T47D (cell line): ENCODE results near the gene PPP4C.
"Not testable (repeated sequence)": the region's sequence is repeated elsewhere in the genome, so short reads cannot be mapped to it uniquely, and the experiment has no call there.

Experiments
- DNase-seq, 2 experiments: peaks; one replicate each; pipeline versions ENCODE4 v3.0.0 to v3.0.0-alpha.2; 2011 to 2012; ENCODE audit warnings: low read depth in 1 of 2, low spot score in 1 of 2
- JUND ChIP-seq: IDR thresholded peaks from 2 replicates; pipeline ENCODE4 v1.6.1; 2012; ENCODE audit warnings: low read depth
- in situ Hi-C: cut with HindIII; loops from 2 replicates; pipeline ENCODE4 v1.10.0; 2016; ENCODE audit warnings: low sequenced_read_pairs, low pct_unique_long_range_greater_than_20kb

PPP4C gene

DNA sequence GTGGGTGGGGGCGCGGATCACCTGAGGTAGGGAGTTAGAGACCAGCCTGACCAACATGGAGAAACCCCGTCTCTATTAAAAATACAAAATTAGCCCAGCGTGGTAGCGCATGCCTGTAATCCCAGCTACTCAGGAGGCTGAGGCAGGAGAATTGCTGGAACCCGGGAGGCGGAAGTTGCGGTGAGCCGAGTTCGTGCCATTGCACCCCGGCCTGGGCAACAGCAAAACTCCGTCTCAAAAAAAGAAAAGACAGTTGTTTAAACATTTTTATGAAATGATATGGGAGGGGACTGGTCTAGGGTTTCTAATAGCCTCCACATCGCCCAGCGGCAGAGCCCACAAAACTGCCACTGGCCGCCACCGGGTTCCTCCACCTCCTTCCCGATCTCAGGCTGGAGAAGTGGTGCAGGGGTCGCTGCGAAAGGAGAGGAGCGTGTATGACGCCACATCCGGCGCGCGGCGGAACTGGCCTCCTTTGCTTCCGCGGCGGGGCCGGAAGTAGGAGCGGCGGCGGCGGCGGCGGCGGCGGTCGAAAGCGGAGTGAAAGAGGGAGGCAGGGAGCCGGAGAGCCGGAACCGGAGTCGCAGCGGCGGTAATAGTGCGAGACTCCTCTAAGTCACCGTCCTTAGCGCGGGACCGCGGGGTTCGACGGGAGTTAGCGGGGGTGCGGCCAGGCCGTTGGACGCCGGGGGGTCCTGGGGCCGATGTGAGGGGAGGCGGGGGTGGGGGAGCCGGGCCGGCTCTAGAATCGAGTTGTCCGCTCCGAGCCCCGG lies at the start of gene PPP4C:
Gene PPP4C (plus strand): TSS at position 492 of the 773 bp plus-strand sequence. CDS start 384 bp downstream, outside the sequence.
- in situ Hi-C loops = no loop called here
- TF ChIP-seq JUND = no peak
- DNase-seq = peak; percentile 92 to 97

- TF ChIP-seq JUND = no peak
- in situ Hi-C loops = no loop called here
- DNase-seq = no peak
Measured at GRCh38 chr16:30026449-30026848, 49.3 kb upstream of the PPP4C start.

GRCh38 chr16:30027588-30028437 lies 48.0 kb upstream of the PPP4C start:
- in situ Hi-C loops = no loop called here
- DNase-seq = no peak
- TF ChIP-seq JUND = no peak

DNA sequence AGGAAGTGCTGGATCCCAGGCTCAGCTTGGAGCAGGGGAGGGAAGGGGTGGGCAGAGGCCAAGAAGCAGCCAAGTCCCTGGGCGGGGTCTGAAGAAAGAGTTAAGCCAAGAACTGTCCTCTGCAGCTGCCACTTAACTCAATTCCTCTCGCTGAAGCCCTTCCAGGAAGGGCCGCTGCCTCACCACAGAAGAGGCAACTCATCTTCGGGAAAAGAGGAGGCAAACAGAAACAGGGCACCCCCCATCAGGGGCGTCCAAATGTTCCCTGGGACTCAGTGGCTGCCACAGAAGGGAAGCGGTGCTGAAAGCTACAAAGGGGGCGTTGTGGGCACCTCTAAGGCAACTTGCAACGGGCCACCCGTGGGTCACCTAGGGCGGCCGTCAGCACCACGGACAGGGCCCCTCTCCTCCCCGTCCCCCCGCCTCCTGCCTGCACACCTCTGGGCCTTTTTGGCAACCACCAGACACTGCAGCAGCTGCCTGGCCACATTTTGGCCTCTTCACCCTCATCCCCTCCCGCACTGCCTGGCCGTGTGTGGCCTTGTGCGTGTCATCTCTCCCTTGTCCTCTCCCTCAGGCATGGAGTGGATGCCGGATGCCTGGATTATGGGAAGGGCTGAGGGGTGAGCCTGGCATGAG lies 47.2 kb upstream of the PPP4C start:
- peak; percentile 19 to 66 for DNase-seq

GRCh38 chr16:30030011-30030685 lies 45.6 kb upstream of the PPP4C start:
- no peak for DNase-seq
- in situ Hi-C loops = no loop called here
- no peak for TF ChIP-seq JUND

More for the DNA sequence above, 47.2 kb upstream of the PPP4C start:
- TF ChIP-seq JUND = no peak
- in situ Hi-C loops = no loop called here

GRCh38 chr16:30030841-30031413 lies 44.9 kb upstream of the PPP4C start, which contains the start of gene TLCD3B:
Gene TLCD3B, minus strand, starts transcription at chr16:30031271. Its CDS starts 744 bp downstream, at chr16:30030527.
- no peak for TF ChIP-seq JUND
- in situ Hi-C loops = no loop called here
- DNase-seq = no peak

- TF ChIP-seq JUND = no peak
- no peak for DNase-seq
- in situ Hi-C loops = no loop called here
Measured at GRCh38 chr16:30031477-30031918, 44.3 kb upstream of the PPP4C start.

DNA sequence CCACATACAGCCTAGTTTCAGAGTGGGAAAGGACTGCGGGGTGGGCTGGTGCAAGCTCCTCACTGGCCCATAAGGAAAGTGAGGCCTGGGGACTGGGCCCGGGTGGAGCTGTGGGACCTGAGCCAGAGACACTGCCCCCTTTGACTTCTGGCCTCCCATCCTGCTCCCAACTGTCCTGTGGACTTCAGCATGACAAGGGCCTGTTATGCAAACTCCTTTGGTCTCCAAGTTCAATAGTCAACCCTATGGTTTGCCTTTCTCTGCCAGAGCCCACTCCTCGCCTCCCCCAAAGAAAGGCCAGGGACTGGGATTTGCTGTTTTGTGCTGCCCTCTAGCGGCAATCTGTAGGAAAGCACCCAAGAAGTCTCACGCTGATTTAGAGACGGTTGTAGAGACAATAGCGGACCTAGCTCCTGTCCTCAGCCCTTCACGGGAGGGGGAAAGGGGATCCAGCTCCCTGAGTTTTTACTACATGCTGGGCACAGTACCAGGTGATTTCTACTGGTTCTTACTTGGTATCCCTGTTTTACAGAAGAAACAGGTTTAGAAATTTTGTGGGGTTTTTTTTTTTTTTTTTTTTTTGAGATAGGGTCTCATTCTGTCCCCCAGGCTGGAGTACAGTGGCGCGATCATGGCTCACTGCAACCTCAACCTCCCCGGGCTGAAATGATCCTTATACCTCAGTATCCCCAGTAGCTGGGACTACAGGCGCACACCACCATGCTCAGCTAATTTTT lies 43.5 kb upstream of the PPP4C start:
- in situ Hi-C loops = no loop called here
- DNase-seq = peak in 1 of 2 experiments; percentile 77
- TF ChIP-seq JUND = no peak

- no peak for TF ChIP-seq JUND
- no peak for DNase-seq
- in situ Hi-C loops = no loop called here
Measured at GRCh38 chr16:30033270-30033669, 42.5 kb upstream of the PPP4C start.

DNA sequence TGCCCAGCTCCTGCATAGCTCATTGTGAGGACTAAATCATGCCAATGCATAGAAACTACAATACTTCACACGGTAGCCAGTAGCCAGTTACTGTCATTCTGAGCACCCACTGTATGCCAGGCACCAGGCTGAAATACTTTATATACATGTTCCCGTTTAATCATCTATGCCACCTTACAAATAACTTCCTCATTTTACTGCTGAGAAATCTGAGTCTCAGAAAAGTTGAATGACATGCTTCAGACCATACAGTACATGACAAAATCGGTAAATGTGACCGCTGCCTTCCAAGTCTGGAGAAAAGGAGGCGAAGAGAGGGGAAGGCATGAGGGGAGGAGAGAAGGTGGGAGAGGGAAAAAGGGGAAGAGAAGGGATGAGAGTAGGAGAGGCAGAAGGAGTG lies 35.6 kb upstream of the PPP4C start:
- no peak for TF ChIP-seq JUND
- DNase-seq = no peak
- in situ Hi-C loops = no loop called here

DNA sequence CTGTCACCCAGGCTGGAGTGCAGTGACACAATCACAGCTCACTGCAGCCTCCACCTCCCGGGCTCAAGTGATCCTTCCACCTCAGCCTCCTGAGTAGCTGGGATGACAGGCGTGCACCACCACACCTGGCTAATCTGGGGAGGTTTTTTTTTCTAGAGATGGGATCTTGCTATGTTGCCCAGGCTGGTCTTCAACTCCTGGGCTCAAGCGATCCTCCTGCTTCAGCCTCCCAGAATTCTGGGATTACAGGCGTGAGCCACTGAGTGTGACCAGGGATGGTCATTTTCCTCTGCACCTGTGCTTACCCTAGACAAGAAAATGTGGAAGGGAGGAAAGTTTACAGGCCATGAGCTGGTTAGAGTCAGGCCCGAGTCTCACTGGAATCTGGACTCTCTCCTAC lies 35.1 kb upstream of the PPP4C start:
- in situ Hi-C loops = not testable (repeated sequence)

GRCh38 chr16:30041841-30042240 lies 34.0 kb upstream of the PPP4C start:
- no peak for TF ChIP-seq JUND
- DNase-seq = peak in 1 of 2 experiments; percentile 58
- in situ Hi-C loops = no loop called here

More for the DNA sequence above, 35.1 kb upstream of the PPP4C start:
- DNase-seq = not testable (repeated sequence)
